Lower leg skin (tissue), 3 donors: ENCODE measurements around the gene KLHDC7B.

Source experiments
- CTCF ChIP-seq, 3 donors: fragments of 450-650 bp; IDR thresholded peaks; one replicate each; pipeline ENCODE4 v1.5.1; 2016; ENCODE audit warnings: antibody characterized with exemption in 3 of 3, mild to moderate bottlenecking in 3 of 3, moderate library complexity in 2 of 3
- POLR2A ChIP-seq, 2 donors: fragments of 450-650 bp; IDR thresholded peaks; one replicate each; pipeline ENCODE4 v1.6.1; 2016 to 2017; ENCODE audit warnings: antibody characterized with exemption in 2 of 2, mild to moderate bottlenecking in 1 of 2, moderate library complexity in 1 of 2

GRCh38 chr22:50564289-50564688, 18.6 kb downstream of the KLHDC7B start:
- no peak for TF ChIP-seq CTCF (IDR thresholded peaks at IDR 0.05)
- no peak for TF ChIP-seq POLR2A (IDR thresholded peaks at IDR 0.05)
